ENCODE results near the gene TPCN2. TPM values are rescaled to one million over a fixed set of nuclear protein-coding genes. Genes with fewer than 3 reads are reported as not detected.

The TPCN2 gene
- total and polyA plus RNA-seq, 9 of the 15 experiments (the other 6 are each of a cell fraction or from before 2014, with no cell fraction given) = 0.66 to 10.2 (median 4.6) TPM

DNA sequence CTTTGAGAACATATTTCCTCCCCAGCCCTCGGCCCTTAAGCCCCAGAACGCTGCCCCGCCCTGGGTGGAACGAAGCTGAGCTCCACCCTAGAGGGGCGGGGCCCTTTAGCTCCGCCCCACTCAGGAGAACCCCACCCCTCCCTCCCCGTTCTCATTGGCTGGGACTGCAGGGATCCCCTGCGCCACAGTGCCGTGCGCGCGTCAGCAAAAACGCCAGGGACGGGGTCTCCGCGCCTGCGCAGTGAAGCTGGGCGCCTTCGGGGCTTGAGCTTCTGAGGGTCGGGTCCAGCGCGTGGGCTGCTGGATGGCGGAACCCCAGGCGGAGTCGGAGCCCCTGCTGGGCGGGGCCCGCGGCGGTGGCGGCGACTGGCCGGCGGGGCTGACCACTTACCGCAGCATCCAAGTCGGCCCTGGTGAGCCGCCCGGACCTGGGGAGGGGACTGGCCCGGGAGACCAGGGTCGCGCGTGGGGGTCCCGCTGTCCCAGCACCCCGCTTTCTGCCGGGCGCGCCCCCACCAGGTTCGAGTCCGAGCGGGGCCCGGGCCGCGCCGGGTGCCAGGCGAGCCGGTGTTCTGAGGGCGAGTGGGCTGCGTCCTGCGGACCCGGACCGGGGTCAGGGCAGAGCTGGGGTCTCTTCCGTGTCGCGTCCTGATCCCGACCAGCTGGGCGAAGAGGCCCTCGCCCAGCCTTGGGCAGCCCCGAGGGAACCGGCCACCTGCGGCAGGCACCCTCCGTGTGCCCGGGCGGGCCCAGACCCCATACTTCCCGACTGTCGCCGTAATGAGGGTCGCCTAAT is at the start of gene TPCN2 (continued):
- TF ChIP-seq BDP1 (IDR thresholded peaks at IDR 0.05; ENCODE audit: insufficient read depth, insufficient read length) (no peak), POLR2AphosphoS5 (IDR thresholded peaks at IDR 0.05; ENCODE audit: control insufficient read depth, insufficient read depth, low read depth, low read length) (peak; percentile 48; the same call in 1 of the 2 replicates), MYNN (IDR thresholded peaks at IDR 0.05) (no peak), MYNN (CRISPR knock-in tag; IDR thresholded peaks at IDR 0.05) (no peak), RFX1 (IDR thresholded peaks at IDR 0.05) (no peak), CREBBP (IDR thresholded peaks at IDR 0.05; ENCODE audit: low read depth, low read length) (no peak), SIN3B (IDR thresholded peaks at IDR 0.05; ENCODE audit: low read depth) (no peak), ZNF696 (CRISPR knock-in tag; conservative IDR thresholded peaks at IDR 0.05) (no peak), RUNX1 (IDR thresholded peaks at IDR 0.05; ENCODE audit: low read depth) (no peak), TARDBP (IDR thresholded peaks at IDR 0.05) (no peak), ARHGAP35 (IDR thresholded peaks at IDR 0.05; ENCODE audit: partially characterized antibody) (no peak), ATF1 (CRISPR knock-in tag; IDR thresholded peaks at IDR 0.05) (no peak), ATF1 (tag; IDR thresholded peaks at IDR 0.05) (peak; percentile 84), ZNF584 (CRISPR knock-in tag; IDR thresholded peaks at IDR 0.05; ENCODE audit: low read depth) (no peak), SMC3 (conservative IDR thresholded peaks at IDR 0.05; ENCODE audit: insufficient read depth, low read depth, low read length) (no peak), BCOR (IDR thresholded peaks at IDR 0.05) (no peak)
- TF ChIP-seq, protein P1, sequence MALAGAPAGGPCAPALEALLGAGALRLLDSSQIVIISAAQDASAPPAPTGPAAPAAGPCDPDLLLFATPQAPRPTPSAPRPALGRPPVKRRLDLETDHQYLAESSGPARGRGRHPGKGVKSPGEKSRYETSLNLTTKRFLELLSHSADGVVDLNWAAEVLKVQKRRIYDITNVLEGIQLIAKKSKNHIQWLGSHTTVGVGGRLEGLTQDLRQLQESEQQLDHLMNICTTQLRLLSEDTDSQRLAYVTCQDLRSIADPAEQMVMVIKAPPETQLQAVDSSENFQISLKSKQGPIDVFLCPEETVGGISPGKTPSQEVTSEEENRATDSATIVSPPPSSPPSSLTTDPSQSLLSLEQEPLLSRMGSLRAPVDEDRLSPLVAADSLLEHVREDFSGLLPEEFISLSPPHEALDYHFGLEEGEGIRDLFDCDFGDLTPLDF (CRISPR knock-in tag; IDR thresholded peaks at IDR 0.05) = no peak
- TF ChIP-seq, protein P2, sequence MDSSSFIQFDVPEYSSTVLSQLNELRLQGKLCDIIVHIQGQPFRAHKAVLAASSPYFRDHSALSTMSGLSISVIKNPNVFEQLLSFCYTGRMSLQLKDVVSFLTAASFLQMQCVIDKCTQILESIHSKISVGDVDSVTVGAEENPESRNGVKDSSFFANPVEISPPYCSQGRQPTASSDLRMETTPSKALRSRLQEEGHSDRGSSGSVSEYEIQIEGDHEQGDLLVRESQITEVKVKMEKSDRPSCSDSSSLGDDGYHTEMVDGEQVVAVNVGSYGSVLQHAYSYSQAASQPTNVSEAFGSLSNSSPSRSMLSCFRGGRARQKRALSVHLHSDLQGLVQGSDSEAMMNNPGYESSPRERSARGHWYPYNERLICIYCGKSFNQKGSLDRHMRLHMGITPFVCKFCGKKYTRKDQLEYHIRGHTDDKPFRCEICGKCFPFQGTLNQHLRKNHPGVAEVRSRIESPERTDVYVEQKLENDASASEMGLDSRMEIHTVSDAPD (CRISPR knock-in tag; IDR thresholded peaks at IDR 0.05) = no peak
- TF ChIP-seq, protein P3, sequence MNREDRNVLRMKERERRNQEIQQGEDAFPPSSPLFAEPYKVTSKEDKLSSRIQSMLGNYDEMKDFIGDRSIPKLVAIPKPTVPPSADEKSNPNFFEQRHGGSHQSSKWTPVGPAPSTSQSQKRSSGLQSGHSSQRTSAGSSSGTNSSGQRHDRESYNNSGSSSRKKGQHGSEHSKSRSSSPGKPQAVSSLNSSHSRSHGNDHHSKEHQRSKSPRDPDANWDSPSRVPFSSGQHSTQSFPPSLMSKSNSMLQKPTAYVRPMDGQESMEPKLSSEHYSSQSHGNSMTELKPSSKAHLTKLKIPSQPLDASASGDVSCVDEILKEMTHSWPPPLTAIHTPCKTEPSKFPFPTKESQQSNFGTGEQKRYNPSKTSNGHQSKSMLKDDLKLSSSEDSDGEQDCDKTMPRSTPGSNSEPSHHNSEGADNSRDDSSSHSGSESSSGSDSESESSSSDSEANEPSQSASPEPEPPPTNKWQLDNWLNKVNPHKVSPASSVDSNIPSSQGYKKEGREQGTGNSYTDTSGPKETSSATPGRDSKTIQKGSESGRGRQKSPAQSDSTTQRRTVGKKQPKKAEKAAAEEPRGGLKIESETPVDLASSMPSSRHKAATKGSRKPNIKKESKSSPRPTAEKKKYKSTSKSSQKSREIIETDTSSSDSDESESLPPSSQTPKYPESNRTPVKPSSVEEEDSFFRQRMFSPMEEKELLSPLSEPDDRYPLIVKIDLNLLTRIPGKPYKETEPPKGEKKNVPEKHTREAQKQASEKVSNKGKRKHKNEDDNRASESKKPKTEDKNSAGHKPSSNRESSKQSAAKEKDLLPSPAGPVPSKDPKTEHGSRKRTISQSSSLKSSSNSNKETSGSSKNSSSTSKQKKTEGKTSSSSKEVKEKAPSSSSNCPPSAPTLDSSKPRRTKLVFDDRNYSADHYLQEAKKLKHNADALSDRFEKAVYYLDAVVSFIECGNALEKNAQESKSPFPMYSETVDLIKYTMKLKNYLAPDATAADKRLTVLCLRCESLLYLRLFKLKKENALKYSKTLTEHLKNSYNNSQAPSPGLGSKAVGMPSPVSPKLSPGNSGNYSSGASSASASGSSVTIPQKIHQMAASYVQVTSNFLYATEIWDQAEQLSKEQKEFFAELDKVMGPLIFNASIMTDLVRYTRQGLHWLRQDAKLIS (CRISPR knock-in tag; IDR thresholded peaks at IDR 0.05) = no peak
- TF ChIP-seq, protein P4, sequence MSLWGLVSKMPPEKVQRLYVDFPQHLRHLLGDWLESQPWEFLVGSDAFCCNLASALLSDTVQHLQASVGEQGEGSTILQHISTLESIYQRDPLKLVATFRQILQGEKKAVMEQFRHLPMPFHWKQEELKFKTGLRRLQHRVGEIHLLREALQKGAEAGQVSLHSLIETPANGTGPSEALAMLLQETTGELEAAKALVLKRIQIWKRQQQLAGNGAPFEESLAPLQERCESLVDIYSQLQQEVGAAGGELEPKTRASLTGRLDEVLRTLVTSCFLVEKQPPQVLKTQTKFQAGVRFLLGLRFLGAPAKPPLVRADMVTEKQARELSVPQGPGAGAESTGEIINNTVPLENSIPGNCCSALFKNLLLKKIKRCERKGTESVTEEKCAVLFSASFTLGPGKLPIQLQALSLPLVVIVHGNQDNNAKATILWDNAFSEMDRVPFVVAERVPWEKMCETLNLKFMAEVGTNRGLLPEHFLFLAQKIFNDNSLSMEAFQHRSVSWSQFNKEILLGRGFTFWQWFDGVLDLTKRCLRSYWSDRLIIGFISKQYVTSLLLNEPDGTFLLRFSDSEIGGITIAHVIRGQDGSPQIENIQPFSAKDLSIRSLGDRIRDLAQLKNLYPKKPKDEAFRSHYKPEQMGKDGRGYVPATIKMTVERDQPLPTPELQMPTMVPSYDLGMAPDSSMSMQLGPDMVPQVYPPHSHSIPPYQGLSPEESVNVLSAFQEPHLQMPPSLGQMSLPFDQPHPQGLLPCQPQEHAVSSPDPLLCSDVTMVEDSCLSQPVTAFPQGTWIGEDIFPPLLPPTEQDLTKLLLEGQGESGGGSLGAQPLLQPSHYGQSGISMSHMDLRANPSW (CRISPR knock-in tag; IDR thresholded peaks at IDR 0.05) = no peak

All from K562 (cell line).